T-helper 2 cell treated with Interferon-gamma antibody and Interleukin-4, amounts not matched to agents 5 μg/mL and 100 μg/mL, for 36 hours (primary cell): ENCODE results near the gene PKN3.
"Not testable (repeated sequence)": the region's sequence is repeated elsewhere in the genome, so short reads cannot be mapped to it uniquely, and the experiment has no call there.

Experiments used
- DNase-seq: peaks from one replicate; pipeline ENCODE4 v3.0.0; 2021; ENCODE audit warnings: low spot score
- H3K27ac Mint-ChIP-seq: one replicate; pipeline ENCODE4 v1.8.0; 2021; ENCODE audit warnings: mild to moderate bottlenecking, mixed read lengths
- H3K27me3 Mint-ChIP-seq: one replicate; pipeline ENCODE4 v1.8.0; 2021; ENCODE audit warnings: low read depth, mixed read lengths
- H3K36me3 Mint-ChIP-seq: one replicate; pipeline ENCODE4 v1.8.0; 2021; ENCODE audit warnings: low read depth, mixed read lengths
- H3K4me1 Mint-ChIP-seq: one replicate; pipeline ENCODE4 v1.8.0; 2021; ENCODE audit warnings: low read depth, mixed read lengths
- H3K4me3 Mint-ChIP-seq: one replicate; pipeline ENCODE4 v1.8.0; 2022; ENCODE audit warnings: mild to moderate bottlenecking, moderate library complexity, mixed read lengths
- H3K9me3 Mint-ChIP-seq: one replicate; pipeline ENCODE4 v1.8.0; 2021; ENCODE audit warnings: mixed read lengths

Gene PKN3

GRCh38 chr9:128702445-128702948 is at the start of gene PKN3:
PKN3 (plus strand) TSS chr9:128702503; CDS start chr9:128702916, 413 bp downstream.
- no peaks in the 10 kb centered on the region for H3K27me3 Mint-ChIP-seq
- peaks cover under 1% of the 10 kb centered on the region for H3K36me3 Mint-ChIP-seq
- DNase-seq = peak; percentile 87
- peaks cover 5% of the 10 kb centered on the region for H3K4me1 Mint-ChIP-seq
- no peaks in the 10 kb centered on the region for H3K9me3 Mint-ChIP-seq
- H3K27ac Mint-ChIP-seq = peak within 1 kb of the TSS; percentile 86
- peak within 1 kb of the TSS; percentile 88 for H3K4me3 Mint-ChIP-seq

- no peak overlapping the region for H3K4me3 Mint-ChIP-seq
- H3K9me3 Mint-ChIP-seq = no peaks in the 10 kb centered on the region
- peaks cover 2% of the 10 kb centered on the region for H3K36me3 Mint-ChIP-seq
- no peak overlapping the region for H3K27ac Mint-ChIP-seq
- peaks cover 4% of the 10 kb centered on the region for H3K4me1 Mint-ChIP-seq
- no peak for DNase-seq
- no peaks in the 10 kb centered on the region for H3K27me3 Mint-ChIP-seq
These were observed 48.4 kb upstream of the PKN3 start for GRCh38 chr9:128653908-128654307.

GRCh38 chr9:128654481-128654880 is 47.8 kb upstream of the PKN3 start:
- Mint-ChIP-seq H3K4me3 (peak overlapping the region; percentile 37), H3K27ac (peak overlapping the region; percentile 42), H3K4me1 (peaks cover 4% of the 10 kb centered on the region), H3K9me3 (no peaks in the 10 kb centered on the region), H3K27me3 (no peaks in the 10 kb centered on the region), H3K36me3 (peaks cover 2% of the 10 kb centered on the region)
- no peak for DNase-seq

- H3K9me3 Mint-ChIP-seq = no peaks in the 10 kb centered on the region
- H3K36me3 Mint-ChIP-seq = peaks cover 2% of the 10 kb centered on the region
- DNase-seq = peak; percentile 95
- no peaks in the 10 kb centered on the region for H3K27me3 Mint-ChIP-seq
- peak within 1 kb of the TSS; percentile 99 for H3K27ac Mint-ChIP-seq
- peak within 1 kb of the TSS; percentile 94 for H3K4me3 Mint-ChIP-seq
- H3K4me1 Mint-ChIP-seq = peaks cover 4% of the 10 kb centered on the region
These were observed 45.6 kb upstream of the PKN3 start, which contains the start of gene DYNC2I2 for GRCh38 chr9:128656416-128657343. DYNC2I2 (minus strand) TSS chr9:128656847; CDS start chr9:128656726, 121 bp downstream.

- Mint-ChIP-seq H3K9me3 (no peaks in the 10 kb centered on the region), H3K27me3 (no peaks in the 10 kb centered on the region), H3K4me3 (peak overlapping the region; percentile 94), H3K4me1 (peaks cover 4% of the 10 kb centered on the region), H3K27ac (peak overlapping the region; percentile 99), H3K36me3 (peaks cover 2% of the 10 kb centered on the region)
- DNase-seq = no peak
These were observed 45.0 kb upstream of the PKN3 start for GRCh38 chr9:128657344-128657704.

- Mint-ChIP-seq H3K27ac (peak overlapping the region; percentile 99), H3K9me3 (no peaks in the 10 kb centered on the region), H3K36me3 (peaks cover 2% of the 10 kb centered on the region), H3K27me3 (no peaks in the 10 kb centered on the region), H3K4me1 (peaks cover 4% of the 10 kb centered on the region), H3K4me3 (no peak overlapping the region)
- DNase-seq = no peak
These were observed 44.5 kb upstream of the PKN3 start for GRCh38 chr9:128657796-128658195.

GRCh38 chr9:128666481-128666941 is 35.8 kb upstream of the PKN3 start:
- not testable (repeated sequence) for H3K36me3 Mint-ChIP-seq, H3K9me3 Mint-ChIP-seq, H3K4me1 Mint-ChIP-seq, H3K4me3 Mint-ChIP-seq, H3K27me3 Mint-ChIP-seq, H3K27ac Mint-ChIP-seq, DNase-seq

GRCh38 chr9:128669786-128670185 is 32.5 kb upstream of the PKN3 start:
- no peaks in the 10 kb centered on the region for H3K9me3 Mint-ChIP-seq
- no peaks in the 10 kb centered on the region for H3K4me1 Mint-ChIP-seq
- no peak overlapping the region for H3K27ac Mint-ChIP-seq
- H3K27me3 Mint-ChIP-seq = no peaks in the 10 kb centered on the region
- no peaks in the 10 kb centered on the region for H3K36me3 Mint-ChIP-seq
- DNase-seq = no peak
- H3K4me3 Mint-ChIP-seq = no peak overlapping the region

- Mint-ChIP-seq H3K9me3 (no peaks in the 10 kb centered on the region), H3K36me3 (no peaks in the 10 kb centered on the region), H3K4me1 (no peaks in the 10 kb centered on the region), H3K4me3 (no peak overlapping the region), H3K27ac (no peak overlapping the region), H3K27me3 (no peaks in the 10 kb centered on the region)
- no peak for DNase-seq
These were observed 26.9 kb upstream of the PKN3 start for GRCh38 chr9:128675382-128675781.

- Mint-ChIP-seq H3K4me3 (no peak overlapping the region), H3K27ac (no peak overlapping the region), H3K36me3 (no peaks in the 10 kb centered on the region), H3K9me3 (no peaks in the 10 kb centered on the region), H3K27me3 (no peaks in the 10 kb centered on the region), H3K4me1 (no peaks in the 10 kb centered on the region)
- no peak for DNase-seq
These were observed 24.5 kb upstream of the PKN3 start for GRCh38 chr9:128677794-128678193.

GRCh38 chr9:128683340-128684064 is 18.8 kb upstream of the PKN3 start:
- Mint-ChIP-seq H3K4me1 (peaks cover 31% of the 10 kb centered on the region), H3K4me3 (peak overlapping the region; percentile 94), H3K27me3 (no peaks in the 10 kb centered on the region), H3K9me3 (no peaks in the 10 kb centered on the region), H3K27ac (peak overlapping the region; percentile 92), H3K36me3 (peaks cover 4% of the 10 kb centered on the region)
- DNase-seq = peak; percentile 38

- peak overlapping the region; percentile 94 for H3K4me3 Mint-ChIP-seq
- H3K27me3 Mint-ChIP-seq = no peaks in the 10 kb centered on the region
- H3K4me1 Mint-ChIP-seq = peaks cover 31% of the 10 kb centered on the region
- peaks cover 4% of the 10 kb centered on the region for H3K36me3 Mint-ChIP-seq
- no peaks in the 10 kb centered on the region for H3K9me3 Mint-ChIP-seq
- H3K27ac Mint-ChIP-seq = peak overlapping the region; percentile 92
- no peak for DNase-seq
These were observed 18.3 kb upstream of the PKN3 start for GRCh38 chr9:128684065-128684324.

GRCh38 chr9:128684325-128685199 is 17.7 kb upstream of the PKN3 start:
- Mint-ChIP-seq H3K4me3 (peak overlapping the region; percentile 94), H3K27ac (peak overlapping the region; percentile 92), H3K27me3 (no peaks in the 10 kb centered on the region), H3K36me3 (peaks cover 4% of the 10 kb centered on the region), H3K9me3 (no peaks in the 10 kb centered on the region), H3K4me1 (peaks cover 31% of the 10 kb centered on the region)
- DNase-seq = peak; percentile 76
